ENCODE measurements around the gene PRX.

DNA sequence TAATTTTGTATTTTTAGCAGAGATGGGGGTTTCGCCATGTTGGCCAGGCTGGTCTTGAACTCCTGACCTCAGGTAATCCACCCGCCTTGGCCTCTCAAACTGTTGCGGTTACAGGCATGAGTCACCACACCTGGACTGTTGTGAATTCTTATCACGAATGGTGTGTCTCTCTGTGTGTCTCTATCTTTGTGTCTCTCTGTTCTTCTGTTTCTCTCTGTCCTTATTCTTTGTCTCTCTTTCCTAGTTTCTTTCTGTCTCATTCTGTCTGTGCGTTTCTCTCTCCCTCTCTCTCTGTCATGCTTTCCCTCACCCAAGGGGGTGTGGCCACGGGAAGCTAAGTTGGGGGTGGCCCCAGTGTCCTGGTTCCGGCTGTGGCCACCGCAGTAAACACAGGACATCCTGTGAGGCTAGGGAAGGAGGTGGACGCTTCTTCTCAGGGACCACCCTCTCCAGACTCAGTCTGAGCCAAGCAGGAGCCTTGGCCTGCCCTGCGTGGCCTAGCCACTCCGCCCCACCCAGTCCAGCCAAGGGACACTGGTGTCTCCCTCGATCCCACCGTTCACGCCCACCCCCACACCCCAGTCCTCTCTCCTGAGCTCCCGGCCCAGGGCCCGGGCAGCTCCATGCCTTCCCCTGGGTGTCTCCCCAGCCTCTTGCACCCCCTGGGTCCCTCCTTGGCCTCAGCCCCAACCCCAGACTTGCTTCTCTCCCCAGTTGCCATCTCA, 3.9 kb upstream of the PRX start:
- TF ChIP-seq, protein P1, sequence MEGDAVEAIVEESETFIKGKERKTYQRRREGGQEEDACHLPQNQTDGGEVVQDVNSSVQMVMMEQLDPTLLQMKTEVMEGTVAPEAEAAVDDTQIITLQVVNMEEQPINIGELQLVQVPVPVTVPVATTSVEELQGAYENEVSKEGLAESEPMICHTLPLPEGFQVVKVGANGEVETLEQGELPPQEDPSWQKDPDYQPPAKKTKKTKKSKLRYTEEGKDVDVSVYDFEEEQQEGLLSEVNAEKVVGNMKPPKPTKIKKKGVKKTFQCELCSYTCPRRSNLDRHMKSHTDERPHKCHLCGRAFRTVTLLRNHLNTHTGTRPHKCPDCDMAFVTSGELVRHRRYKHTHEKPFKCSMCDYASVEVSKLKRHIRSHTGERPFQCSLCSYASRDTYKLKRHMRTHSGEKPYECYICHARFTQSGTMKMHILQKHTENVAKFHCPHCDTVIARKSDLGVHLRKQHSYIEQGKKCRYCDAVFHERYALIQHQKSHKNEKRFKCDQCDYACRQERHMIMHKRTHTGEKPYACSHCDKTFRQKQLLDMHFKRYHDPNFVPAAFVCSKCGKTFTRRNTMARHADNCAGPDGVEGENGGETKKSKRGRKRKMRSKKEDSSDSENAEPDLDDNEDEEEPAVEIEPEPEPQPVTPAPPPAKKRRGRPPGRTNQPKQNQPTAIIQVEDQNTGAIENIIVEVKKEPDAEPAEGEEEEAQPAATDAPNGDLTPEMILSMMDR (IDR thresholded peaks at IDR 0.05): no peak
- peak in 1 of 2 donors; percentile 58 for TF ChIP-seq POLR2A (IDR thresholded peaks at IDR 0.05)
- TF ChIP-seq EP300 (IDR thresholded peaks at IDR 0.05): peak in 1 of 2 donors; percentile 60
